ENCODE measurements around the gene HOXA10.

DNA sequence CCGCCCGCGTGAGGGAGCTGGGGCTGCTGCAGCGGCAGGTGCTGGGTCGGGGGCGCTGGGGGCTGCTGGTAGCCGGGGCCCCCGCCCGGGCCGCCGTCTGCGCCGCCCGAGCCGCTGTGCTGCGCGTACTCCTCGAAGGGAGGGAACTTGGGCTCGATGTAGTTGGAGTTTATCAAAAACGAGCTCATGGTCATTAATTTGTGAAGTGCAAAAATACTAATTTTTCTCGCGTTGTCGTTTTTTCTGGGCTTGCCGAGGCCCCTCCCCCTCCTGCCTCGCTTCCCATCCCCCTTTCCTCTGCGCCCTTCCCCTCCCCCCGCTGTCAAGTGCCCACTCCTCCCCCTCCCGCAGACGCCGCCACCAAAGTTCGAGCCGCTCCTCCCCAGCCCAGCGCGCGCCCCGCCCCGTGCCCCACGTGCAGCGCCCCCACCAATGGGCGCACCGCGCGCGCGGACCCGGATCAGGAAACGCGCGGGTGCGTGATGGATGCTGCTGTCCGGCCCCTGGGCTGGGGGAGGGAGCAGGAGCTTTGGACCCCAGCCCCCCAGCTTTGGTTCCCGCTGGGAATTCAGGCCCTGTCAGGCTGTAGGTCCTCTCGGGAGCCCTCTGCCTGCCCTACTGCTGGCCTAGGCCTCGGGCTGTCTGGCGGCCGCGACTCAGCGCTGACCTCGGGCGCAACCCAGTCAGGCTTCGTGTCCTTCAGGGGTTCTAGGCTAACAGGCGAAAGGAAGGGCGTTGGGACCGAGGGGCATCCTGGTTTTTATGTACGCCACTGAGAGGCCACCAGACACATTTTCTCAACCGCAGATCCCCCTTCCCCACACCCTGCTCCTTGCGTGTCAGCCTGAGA, 43.4 kb downstream of the HOXA10 start, which contains the start of gene HOXA4:
- TF ChIP-seq, protein P1, sequence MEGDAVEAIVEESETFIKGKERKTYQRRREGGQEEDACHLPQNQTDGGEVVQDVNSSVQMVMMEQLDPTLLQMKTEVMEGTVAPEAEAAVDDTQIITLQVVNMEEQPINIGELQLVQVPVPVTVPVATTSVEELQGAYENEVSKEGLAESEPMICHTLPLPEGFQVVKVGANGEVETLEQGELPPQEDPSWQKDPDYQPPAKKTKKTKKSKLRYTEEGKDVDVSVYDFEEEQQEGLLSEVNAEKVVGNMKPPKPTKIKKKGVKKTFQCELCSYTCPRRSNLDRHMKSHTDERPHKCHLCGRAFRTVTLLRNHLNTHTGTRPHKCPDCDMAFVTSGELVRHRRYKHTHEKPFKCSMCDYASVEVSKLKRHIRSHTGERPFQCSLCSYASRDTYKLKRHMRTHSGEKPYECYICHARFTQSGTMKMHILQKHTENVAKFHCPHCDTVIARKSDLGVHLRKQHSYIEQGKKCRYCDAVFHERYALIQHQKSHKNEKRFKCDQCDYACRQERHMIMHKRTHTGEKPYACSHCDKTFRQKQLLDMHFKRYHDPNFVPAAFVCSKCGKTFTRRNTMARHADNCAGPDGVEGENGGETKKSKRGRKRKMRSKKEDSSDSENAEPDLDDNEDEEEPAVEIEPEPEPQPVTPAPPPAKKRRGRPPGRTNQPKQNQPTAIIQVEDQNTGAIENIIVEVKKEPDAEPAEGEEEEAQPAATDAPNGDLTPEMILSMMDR (IDR thresholded peaks at IDR 0.05; ENCODE audit: poor library complexity): no peak
- TF ChIP-seq EZH2phosphoT487 (IDR thresholded peaks at IDR 0.05; ENCODE audit: low read depth, severe bottlenecking, unreplicated experiment): no peak
